ENCODE results near the gene NEURL1B.

The NEURL1B gene

GRCh38 chr5:172610643-172611042 lies 30.4 kb upstream of the NEURL1B start:
- no peak for DNase-seq

DNA sequence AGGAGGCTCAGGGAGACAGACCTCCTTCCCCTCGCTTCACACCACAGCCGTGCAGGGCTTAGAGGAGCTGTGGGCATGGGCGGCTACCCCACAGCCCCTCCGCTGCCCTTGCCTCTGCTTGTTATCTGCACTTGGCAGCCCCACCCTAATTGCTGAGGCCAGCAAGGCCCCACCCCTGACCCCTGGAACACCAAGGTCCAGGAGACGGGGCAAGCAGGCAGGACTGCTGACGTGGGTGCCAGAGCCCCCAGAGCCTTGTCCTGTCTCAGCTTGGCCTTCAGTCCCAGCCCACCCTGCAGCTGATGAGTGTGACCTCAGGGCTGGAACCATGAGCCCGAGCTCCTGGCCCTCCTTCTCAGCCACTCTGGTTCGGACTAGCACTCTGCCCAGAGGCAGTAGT lies 29.1 kb upstream of the NEURL1B start:
- DNase-seq: no peak

DNA sequence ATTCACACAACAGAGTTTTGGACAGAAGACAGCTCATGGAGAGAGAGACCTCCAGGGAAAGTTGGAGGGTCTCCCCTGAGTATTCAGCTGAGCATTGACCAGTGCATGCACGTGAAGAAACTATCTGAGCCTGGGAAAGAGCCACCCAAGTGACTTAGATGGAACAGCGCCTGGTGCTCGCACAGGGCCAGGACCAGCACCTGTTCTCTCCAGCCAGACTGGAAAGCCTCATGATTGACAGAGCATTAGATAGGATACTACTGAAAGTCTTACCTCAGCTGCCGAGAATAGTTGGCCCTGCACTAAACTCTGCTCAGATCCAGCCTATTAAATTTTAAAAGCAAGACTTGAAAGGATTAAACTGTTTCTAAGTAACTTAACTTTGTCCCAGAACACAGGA lies 28.3 kb upstream of the NEURL1B start:
- no peak for DNase-seq

DNA sequence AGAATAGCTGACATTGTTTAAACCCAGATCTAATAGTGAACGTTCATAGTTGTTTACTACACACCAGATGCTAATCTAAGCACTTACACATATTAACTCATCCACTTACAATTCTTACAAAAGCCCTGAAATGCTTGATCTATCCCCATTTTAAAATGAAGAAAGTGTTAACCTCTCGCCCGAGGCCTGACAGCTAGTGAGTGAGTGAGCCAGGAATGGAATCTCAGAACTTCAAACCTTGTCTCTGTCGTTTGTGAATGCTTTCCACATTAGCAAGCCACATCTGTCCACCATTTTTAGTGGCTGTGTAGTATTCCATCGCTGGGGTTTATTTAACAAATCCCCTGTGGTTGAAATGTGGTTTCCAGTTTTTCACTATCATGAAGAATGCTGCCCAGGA lies 24.9 kb upstream of the NEURL1B start:
- DNase-seq: no peak

- DNase-seq: no peak
Observed at GRCh38 chr5:172616730-172617129, 24.3 kb upstream of the NEURL1B start.

GRCh38 chr5:172617817-172618216 lies 23.2 kb upstream of the NEURL1B start:
- no peak for DNase-seq

GRCh38 chr5:172618574-172619365 lies 22.3 kb upstream of the NEURL1B start:
- no peak for DNase-seq

GRCh38 chr5:172620506-172620905 lies 20.6 kb upstream of the NEURL1B start:
- DNase-seq: no peak

- DNase-seq: no peak
Observed at GRCh38 chr5:172622091-172623046, 18.7 kb upstream of the NEURL1B start.

GRCh38 chr5:172623313-172623980 lies 17.6 kb upstream of the NEURL1B start:
- DNase-seq: no peak

DNA sequence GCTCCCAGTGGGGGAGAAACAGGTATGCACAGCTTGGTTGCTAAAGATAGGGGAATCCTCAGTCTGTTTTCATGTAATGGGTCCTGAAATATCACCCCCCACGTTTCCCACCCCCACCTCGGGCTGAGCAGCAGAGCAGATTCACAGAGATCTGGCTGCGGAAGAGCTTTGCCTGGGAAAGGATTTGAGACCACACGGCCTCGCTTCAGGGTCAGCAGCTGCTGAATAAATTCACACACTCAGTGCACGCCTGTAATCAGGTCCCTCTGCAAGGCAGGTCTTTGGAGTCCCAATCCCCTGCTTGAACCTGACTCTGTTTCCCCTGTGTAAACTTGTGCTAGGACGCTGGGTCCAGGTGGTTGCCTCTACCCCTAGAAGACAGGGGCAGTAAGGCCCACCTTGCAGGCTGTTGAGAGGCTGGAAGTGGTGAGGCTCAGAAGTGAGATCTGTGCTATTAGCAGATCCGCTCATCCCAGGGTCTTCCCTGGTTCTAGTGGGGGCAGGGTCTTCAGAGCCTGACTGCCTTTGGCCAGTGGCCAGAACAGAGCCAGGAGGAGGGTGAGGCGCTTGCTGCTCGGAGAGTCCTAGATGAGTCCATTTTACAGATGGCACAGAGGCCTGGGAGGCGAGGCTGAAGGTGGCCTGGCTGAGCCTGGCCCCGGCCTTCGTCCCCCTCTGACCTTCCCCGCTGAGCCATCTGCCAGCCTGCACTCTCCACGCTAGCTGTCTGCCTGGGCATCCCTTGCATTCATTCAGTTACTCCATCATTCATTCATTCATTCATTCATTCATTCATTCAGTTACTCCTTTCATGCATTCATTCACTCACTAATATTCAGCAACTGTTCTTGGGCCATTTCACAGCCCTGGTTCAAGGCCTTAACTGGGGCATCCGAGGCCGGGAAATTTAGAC lies 16.7 kb upstream of the NEURL1B start:
- DNase-seq: no peak

DNA sequence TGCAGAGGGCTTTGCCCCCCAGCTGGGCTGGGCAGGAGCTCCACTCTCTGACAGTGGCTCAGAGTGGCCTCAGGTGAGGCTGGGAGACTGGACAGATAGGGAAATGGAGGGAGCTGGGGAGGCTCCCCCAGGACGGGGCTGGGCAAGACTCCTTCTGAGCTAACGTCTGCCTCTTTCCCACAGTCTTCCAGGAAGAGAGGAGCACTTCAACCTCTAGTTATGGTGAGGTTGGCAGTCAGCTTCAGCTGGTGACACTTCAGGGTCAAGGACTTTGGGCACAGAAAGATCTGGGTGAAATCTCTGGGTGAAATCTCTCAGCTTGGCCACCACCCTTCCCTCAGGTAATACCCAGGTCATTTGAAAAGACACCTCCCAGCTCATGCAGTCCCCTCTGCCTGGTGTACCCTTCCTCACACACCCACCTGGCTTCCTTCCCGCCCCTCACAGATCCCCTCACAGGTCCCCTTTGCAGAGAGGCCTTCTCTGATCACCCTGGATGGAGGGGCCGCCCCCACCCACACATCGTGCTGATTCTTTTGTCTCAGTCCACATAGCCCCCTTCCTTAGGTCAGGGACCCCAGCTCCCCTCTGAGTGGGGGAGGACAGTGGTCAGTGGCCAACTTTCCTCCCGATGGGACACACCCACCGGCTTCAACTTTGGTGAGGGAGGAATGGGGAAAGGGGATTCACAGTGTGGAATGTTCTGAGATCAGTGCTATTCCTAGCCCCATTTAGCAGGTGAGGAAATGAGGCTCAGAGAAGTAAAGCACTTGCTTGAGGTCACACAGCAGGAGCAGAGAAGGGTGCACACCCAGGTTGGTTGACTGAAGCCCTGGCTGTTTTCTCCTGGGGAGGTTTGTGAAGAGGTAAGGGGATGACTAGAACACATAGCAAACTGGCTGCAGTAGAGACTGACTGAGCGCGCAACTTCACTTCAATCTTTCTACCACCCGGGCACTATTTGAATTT lies 15.8 kb upstream of the NEURL1B start:
- DNase-seq: no peak

GRCh38 chr5:172626031-172626581 lies 15.0 kb upstream of the NEURL1B start:
- no peak for DNase-seq

DNA sequence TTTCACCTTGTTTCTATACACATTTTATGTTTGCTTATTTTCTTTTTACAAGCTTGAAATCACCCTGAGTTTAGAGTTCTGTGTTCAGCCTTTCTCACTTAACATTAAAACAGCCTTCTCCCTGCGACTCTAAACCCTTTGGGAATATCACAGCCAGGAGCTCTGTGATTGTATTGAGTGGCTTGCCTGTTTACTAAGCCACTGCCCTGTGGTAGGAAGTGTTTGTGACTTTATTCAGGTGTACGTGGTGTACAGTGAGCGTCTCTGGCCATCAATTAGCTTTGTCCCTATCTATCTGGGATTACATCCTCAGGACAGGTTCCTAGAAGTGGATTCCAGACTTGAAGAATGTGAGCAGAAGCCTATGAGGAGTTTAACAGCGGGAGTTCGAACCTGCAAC lies 11.0 kb upstream of the NEURL1B start:
- no peak for DNase-seq

DNA sequence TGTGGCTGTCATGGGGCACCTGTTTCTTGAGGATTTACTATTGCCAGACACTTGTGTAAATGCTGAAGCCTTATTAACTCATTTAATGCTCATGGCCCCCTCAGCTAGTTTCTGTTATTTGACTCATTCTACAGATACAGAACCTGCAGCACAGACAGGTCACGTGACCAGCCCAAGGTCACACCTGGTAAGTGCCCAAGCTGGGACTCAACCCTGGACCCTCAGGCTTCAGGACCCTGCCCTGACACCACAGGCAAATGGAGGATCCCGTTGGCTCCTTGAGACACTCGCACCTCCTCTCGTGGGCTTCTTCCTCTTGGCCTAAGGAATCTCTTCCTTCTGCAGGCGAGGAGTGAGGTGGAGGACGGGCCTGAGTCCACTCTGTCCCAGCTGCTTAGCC lies 10.6 kb upstream of the NEURL1B start:
- DNase-seq: no peak

DNA sequence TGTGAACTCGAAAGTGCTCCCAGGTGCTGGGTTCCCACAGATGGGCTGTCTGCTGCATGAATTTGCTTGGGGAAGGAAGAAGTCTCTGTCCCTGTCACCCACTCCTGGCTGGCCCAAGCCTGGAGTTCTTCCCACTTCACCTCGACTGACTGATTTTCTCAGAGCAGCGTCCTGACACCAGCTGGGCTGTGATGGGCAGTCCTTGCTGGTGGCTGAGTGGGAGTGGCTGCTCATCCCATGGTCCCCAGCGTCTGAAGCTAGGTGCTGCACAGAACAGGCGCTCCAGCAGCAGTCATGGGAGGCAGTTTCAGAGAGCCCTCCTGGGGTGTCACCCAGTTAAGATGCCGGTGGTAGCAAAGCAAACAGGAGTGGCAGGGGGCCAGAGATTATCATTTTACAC lies 10.1 kb upstream of the NEURL1B start:
- DNase-seq: no peak

DNA sequence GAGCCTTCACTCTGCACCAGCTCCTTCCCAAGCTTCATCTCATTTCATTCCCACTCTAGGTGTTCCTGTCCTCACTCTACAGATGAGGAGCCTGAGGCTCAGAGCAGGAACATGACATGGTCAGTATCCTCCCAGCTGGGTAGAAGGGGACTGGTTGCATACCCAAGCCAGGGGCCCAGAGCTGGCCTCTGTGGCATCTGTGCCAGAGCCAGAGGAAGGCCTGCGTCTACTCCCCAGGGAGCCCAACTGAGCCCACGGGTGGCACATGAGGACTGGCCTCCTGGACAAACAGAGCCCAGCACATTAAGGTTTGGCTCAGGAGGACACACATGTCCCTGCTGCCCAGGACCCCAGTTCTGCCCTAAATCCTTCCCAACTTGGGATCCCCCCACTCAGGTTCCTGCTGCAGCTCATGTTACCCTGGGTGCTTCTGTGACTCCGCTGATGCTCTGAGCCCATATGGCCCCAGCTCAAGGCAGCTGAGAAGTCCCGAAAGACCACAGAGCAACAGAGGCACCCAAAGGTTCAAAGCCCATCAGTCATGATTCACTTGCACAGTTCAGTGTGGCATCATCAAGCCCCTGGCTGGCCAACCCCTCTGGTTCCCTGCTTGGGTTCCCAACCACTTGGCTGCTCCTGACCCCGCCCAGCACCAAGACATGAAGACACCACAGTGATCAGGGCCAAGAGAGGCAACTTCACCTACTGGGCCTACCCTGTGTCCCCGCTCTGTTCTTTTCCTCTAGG lies 8.5 kb upstream of the NEURL1B start:
- DNase-seq: no peak

GRCh38 chr5:172633403-172633970 lies 7.6 kb upstream of the NEURL1B start:
- no peak for DNase-seq

DNA sequence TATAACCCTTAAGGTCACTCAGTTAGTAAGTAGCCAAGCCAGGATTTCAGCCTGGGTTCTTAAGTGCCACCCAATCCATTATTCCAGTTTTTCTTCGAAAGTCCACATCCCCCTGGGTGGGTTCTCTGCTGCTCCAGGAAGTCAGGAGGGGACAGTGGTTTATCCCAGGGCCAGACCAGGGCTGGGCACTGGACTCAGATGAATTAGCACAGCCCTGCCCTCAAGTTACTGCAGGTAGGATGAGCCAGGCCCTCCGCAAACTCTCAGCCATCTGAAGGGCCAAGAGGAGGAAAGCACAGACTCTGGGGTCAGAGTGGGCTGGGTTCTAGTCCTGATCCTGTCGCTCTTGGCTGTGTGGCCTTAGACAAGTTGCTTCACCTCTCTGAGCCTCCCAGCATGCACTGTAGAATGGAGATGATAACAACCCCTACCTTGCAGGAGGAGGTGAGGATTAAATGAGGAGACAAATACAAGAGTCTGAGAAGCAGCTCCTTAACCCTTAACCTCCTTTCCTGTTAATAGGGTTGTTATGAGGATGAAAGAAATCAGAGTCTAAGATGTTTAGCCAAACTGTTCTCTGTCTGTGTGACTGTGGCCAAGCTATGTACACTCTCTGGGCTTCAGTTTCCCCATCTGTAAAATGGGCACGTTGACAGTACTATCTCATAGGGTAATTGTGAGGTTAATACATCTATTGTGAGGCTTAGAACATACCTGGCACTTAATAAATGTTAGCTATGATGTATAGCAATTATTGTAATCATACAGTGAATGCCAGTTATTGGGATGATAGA lies 6.8 kb upstream of the NEURL1B start:
- no peak for DNase-seq
